Activated CD8-positive, alpha-beta memory T cell treated with anti-CD3 and anti-CD28 coated beads, Interleukin-2, amount 50 U/mL, for 4 hours (primary cell): ENCODE measurements around the gene BCORL1.
A peak's percentile ranks its signal among the peaks of the same experiment; 100 is the strongest.

Experiments used
- DNase-seq: peaks from one replicate; pipeline ENCODE4 v3.0.0-alpha.2; 2020

The BCORL1 gene

DNA sequence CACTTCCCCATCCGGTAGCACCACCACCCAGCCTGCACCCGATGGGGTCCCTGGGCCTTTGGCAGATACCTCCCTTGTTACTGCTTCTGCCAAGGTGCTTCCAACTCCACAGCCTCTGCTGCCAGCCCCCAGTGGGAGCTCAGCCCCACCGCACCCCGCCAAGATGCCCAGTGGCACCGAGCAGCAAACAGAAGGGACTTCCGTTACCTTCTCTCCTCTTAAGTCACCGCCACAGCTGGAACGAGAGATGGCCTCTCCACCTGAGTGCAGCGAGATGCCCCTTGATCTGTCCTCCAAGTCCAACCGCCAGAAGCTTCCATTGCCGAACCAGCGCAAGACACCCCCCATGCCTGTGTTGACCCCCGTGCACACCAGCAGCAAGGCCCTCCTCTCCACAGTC, 31.9 kb downstream of the BCORL1 start:
- DNase-seq: no peak

DNA sequence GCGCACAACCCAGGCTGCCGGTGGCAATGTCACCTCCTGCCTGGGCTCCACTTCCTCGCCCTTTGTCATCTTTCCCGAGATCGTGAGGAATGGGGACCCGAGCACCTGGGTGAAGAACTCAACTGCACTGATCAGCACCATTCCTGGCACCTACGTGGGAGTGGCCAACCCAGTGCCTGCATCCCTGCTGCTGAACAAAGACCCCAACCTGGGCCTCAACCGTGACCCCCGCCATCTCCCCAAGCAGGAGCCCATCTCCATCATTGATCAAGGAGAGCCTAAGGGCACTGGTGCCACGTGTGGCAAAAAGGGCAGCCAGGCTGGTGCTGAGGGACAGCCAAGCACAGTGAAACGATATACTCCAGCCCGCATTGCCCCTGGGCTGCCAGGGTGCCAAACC, 32.3 kb downstream of the BCORL1 start:
- DNase-seq: no peak

- no peak for DNase-seq
Observed at GRCh38 chrX:130015181-130015580, 32.7 kb downstream of the BCORL1 start.

- DNase-seq: no peak
Observed at GRCh38 chrX:130018143-130018542, 35.7 kb downstream of the BCORL1 start.

- DNase-seq: no peak
Observed at GRCh38 chrX:130020661-130021324, 38.4 kb downstream of the BCORL1 start.

GRCh38 chrX:130024127-130024526, 41.7 kb downstream of the BCORL1 start:
- peak; percentile 73 for DNase-seq

GRCh38 chrX:130025256-130025655, 42.8 kb downstream of the BCORL1 start:
- DNase-seq: no peak

GRCh38 chrX:130027569-130027968, 45.1 kb downstream of the BCORL1 start:
- no peak for DNase-seq

GRCh38 chrX:130028196-130028595, 45.8 kb downstream of the BCORL1 start:
- DNase-seq: peak; percentile 54

- no peak for DNase-seq
Observed at GRCh38 chrX:130030826-130031225, 48.4 kb downstream of the BCORL1 start.

- DNase-seq: no peak
Observed at GRCh38 chrX:130032552-130032951, 50.1 kb downstream of the BCORL1 start.

DNA sequence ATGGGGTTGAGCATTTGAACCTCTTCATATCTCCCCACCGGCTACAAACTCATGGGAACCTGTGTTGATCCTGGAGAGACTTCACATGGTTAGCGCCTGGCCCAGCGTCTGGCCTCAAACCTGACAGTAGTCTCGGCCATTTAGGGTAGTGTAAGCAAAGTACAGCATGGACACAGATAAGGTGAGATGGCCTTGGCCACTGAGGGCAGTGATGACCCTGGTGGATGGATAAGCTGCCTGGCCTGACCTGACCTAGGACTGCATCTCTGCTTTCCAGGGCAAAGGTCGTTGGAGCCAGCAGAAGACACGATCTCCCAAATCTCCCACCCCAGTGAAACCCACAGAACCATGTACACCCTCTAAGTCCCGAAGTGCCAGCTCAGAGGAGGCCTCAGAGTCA, 51.7 kb downstream of the BCORL1 start:
- no peak for DNase-seq

DNA sequence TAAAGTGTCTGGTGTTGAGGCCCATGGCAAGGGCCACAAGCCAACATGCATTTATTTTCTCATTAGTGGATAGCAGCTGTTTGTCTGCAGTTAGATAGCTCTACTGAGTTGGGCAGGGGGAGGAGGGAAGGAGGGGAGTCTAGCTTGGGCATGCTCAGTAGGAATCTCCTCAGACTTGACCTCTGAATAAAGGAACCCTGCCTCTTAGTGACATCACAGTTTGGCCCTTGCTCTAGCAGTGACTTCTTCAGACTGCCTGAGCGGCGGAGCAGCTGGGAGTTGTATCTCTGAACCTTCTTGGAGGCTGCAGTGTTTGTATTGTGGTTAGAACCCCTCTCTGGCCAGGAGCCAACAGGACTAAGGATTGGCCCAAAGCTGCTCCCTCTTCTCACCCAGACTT, 57.4 kb downstream of the BCORL1 start:
- no peak for DNase-seq

- no peak for DNase-seq
Observed at GRCh38 chrX:130047416-130047815, 65.0 kb downstream of the BCORL1 start.

GRCh38 chrX:130048686-130049222, 66.3 kb downstream of the BCORL1 start:
- DNase-seq: no peak

DNA sequence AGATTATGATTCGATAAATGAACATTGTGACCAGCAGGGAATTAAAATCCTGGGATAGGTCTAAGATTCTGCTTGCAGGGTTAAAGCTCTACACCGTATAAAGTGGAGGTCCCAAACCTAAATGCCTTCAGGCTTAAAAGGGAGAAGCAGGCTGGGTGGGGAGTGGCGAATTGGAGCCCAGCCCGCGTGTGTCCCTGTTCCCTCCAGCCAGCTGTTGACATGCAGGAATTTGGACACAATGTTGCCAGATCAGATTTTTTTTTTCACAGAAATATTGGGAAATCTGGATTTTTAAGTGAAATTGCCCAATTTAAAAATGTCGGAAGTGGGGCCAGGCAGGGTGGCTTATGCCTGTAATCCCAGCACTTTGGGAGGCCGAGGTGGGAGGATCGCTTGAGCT, 67.4 kb downstream of the BCORL1 start:
- DNase-seq: no peak

- no peak for DNase-seq
Observed at GRCh38 chrX:130051176-130051845, 68.9 kb downstream of the BCORL1 start.

DNA sequence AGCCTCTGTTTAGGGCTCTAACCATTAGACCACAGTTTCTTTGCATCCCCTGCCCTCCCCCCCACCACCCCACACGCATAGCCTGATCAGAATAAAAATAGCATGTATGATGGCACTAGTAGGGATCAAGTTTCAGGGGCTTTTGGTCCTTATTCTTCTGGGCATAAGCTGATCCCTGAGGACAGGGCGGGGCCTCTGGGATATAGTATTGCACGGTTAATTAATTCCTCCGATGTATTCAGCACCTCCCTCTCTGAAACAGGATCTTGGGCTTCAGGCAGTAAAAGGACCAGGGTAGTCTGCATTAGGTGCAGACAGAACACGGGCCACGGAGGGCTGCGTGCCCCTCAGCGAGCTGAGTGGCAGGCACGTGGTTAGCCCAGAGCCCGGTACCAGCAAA, 70.8 kb downstream of the BCORL1 start:
- no peak for DNase-seq

GRCh38 chrX:130055103-130055502, 72.7 kb downstream of the BCORL1 start:
- no peak for DNase-seq

GRCh38 chrX:130055899-130056298, 73.5 kb downstream of the BCORL1 start:
- DNase-seq: no peak

DNA sequence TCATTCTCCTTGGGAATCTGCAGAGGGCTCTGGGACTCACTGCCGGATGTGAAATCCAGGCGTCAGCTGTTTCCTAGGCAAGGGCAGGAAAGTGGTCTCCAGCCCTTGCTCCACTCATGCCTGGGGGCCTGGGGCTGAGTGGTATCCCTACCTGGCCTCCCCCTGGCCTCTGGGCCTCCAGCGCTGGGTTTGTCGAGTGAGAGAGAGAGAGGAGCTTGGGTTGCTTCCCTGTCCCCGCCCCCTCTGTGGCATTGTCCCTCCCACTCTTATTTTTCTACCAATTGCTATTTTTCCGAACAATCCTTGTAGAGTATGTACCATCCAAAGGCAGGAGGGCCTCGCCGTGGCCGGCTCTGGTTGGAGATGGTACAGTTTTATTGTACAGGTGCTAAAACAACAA, 74.8 kb downstream of the BCORL1 start:
- DNase-seq: no peak

GRCh38 chrX:130058652-130059051, 76.2 kb downstream of the BCORL1 start:
- DNase-seq: no peak

GRCh38 chrX:130060122-130061069, 78.0 kb downstream of the BCORL1 start:
- DNase-seq: peak; percentile 83
